Mucosa of descending colon (tissue), 3 donors: ENCODE measurements around the gene USP24. TPM values are rescaled to one million over a fixed set of nuclear protein-coding genes. Genes with fewer than 3 reads are reported as not detected.
"Not testable (repeated sequence)": the region's sequence is repeated elsewhere in the genome, so short reads cannot be mapped to it uniquely, and the experiment has no call there.

Experiments used
- ATAC-seq: fragments of 200-7000 bp; cut with Tn5 transposase; one replicate; pipeline ENCODE4 v1.9.1; 2020; ENCODE audit warnings: mild to moderate bottlenecking, moderate library complexity
- DNase-seq, 3 donors: peaks; one replicate each; pipeline ENCODE4 v3.0.0-alpha.2; 2020
- H3K36me3 ChIP-seq: fragments of 200-600 bp; one replicate; pipeline ENCODE4 v1.8.0; 2021; ENCODE audit warnings: low read depth, mild to moderate bottlenecking
- H3K4me1 ChIP-seq: fragments of 200-600 bp; one replicate; pipeline ENCODE4 v1.8.0; 2021; ENCODE audit warnings: low read depth, mild to moderate bottlenecking
- H3K4me3 ChIP-seq: fragments of 200-600 bp; one replicate; pipeline ENCODE4 v1.8.0; 2021; ENCODE audit warnings: mild to moderate bottlenecking
- H3K9me3 ChIP-seq: fragments of 200-600 bp; one replicate; pipeline ENCODE4 v1.8.0; 2021; ENCODE audit warnings: mild to moderate bottlenecking
- intact Hi-C, 2 donors: fragments of 100-400 bp; cut with DNase I in 1 of 2; cut with micrococcal nuclease in 1 of 2; formaldehyde crosslinking; loops; one replicate each; pipeline versions ENCODE4 v1.11.0 to v1.11.1; 2022; cut with DNase I, micrococcal nuclease
- total RNA-seq, 3 donors: library from RNA; stranded (reverse); fragmentation: NEBNext Ultra II Directional in 2 of 3; extraction: Animal tissue kit (Norgen Biotek cat#: 25700) in 2 of 3; gene quantifications; one replicate each; pipeline versions ENCODE4 v1.2.1 to v1.2.4, GENCODE V29; 2021 to 2023
- TF ChIP-seq, protein P1 (sequence below): fragments of 200-600 bp; IDR thresholded peaks from one replicate; pipeline ENCODE4 v1.8.0; 2022; ENCODE audit warnings: antibody characterized with exemption, mild to moderate bottlenecking
- donor health status: DM: no; HTN: no; CAD: no; lungs with moderate emphysema.
- donor health status: DM: no; HTN: no; CAD: no.
- donor health status: DM: no; HTN: yes; CAD: no.

Gene USP24
- total RNA-seq, 3 donors from 2014 or later: 35.5 to 51.1 (median 46.2) TPM

DNA sequence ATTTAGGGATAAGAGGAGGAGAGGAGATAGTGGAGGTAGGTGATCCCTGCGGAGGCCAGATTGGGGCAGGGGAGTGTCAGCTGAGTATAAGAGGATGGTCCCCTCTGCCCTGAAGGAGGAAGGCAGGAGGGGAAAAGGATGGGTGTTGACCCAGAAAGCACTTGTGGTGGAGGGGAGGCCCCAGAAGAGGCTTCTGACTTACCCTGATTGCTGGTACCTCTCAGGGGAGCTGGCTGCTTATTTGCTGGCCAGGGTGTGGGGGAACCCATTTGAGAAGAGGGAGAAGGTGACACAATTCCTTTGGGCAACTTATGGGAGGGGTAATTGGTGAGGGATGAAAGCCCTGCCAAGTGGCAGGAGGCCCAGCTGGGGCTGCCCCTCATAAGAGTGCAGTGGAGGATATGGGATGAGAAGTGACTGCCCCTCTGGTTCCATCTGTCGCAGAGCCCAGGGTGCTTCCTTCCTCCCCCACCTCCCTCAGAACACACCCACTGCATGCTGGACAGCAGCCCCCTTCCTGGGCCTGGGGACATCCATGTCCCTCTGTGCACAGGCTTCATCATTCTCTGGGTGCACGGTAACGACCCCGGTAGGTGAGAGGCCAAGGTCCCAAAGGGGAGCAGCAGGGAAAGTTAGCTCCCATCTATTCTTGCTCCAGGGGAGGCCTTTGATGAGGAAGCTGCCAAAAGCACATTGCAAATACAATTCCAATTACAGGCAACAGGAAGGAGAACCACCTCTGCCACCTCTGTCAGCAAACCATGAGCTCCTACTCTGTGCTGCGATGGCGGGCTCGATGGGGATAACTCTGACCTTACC, 177.2 kb downstream of the USP24 start:
- no peak for DNase-seq
- Histone ChIP-seq H3K36me3 (no peaks in the 10 kb centered on the region), H3K4me1 (peaks cover 15% of the 10 kb centered on the region), H3K9me3 (no peaks in the 10 kb centered on the region), H3K4me3 (no peak overlapping the region)
- ATAC-seq: no peak
- TF ChIP-seq, protein P1, sequence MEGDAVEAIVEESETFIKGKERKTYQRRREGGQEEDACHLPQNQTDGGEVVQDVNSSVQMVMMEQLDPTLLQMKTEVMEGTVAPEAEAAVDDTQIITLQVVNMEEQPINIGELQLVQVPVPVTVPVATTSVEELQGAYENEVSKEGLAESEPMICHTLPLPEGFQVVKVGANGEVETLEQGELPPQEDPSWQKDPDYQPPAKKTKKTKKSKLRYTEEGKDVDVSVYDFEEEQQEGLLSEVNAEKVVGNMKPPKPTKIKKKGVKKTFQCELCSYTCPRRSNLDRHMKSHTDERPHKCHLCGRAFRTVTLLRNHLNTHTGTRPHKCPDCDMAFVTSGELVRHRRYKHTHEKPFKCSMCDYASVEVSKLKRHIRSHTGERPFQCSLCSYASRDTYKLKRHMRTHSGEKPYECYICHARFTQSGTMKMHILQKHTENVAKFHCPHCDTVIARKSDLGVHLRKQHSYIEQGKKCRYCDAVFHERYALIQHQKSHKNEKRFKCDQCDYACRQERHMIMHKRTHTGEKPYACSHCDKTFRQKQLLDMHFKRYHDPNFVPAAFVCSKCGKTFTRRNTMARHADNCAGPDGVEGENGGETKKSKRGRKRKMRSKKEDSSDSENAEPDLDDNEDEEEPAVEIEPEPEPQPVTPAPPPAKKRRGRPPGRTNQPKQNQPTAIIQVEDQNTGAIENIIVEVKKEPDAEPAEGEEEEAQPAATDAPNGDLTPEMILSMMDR: no peak
- intact Hi-C loops: no loop called here

- no peaks in the 10 kb centered on the region for H3K9me3 ChIP-seq
- no peaks in the 10 kb centered on the region for H3K36me3 ChIP-seq
- H3K4me1 ChIP-seq: peaks cover 15% of the 10 kb centered on the region
- intact Hi-C loops: no loop called here
- DNase-seq (peak in 1 of 3 donors; percentile 7), ATAC-seq (peak; percentile 35)
- H3K4me3 ChIP-seq: no peak overlapping the region
- TF ChIP-seq, protein P1: no peak
Measured at GRCh38 chr1:55035904-55036303, 179.3 kb downstream of the USP24 start.

DNA sequence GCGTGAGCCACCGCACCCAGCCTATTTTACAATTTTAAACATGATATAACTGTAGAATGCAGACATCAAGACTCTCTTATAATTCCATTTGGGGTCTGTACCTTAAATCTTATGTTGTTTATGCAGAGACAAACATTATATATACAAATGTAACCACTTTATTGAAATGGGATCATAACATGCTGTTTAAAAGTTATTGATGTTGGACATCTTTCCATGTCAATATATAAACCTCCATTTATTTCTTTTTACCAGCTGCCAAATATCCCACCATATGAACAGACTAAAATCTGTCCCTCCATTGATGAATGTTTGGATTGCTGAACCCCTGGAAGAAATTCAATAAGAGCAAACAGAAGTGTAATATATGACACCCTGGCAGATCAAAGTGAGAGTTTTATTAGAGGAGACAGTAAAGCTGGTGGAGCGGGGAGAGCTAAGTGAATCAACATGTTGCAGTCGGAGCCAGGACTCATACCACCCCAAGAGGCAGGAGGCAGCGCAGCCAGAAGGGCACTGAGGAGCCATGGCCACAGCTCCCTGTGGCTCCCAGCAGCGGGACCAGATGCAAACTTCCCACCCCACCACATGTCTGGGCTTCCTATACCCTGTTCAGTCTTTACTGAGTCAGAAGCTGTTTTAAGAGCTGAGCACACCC, 180.6 kb downstream of the USP24 start:
- H3K36me3 ChIP-seq: no peaks in the 10 kb centered on the region
- TF ChIP-seq, protein P1: no peak
- H3K4me1 ChIP-seq: peaks cover 9% of the 10 kb centered on the region
- ATAC-seq (no peak), DNase-seq (no peak)
- H3K4me3 ChIP-seq: no peak overlapping the region
- H3K9me3 ChIP-seq: no peaks in the 10 kb centered on the region
- intact Hi-C loops: no loop called here

DNA sequence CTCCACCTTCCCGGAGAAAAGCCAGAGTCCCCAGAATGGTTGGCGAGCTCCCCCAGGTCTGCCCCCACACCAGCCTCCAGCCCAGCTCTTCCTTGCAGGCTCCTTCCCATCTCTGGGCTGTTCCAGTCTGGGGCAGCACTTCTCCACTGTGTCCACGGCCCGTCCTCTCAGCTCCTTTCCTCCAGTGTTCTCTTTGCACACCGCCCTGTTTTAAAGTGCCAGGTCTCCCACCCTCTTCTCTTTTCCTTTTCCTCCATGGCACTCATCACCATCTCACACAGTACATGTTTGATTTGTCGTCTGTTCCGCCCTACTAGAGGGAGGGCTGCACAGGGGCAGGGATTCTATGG, 181.9 kb downstream of the USP24 start:
- no peak for DNase-seq
- intact Hi-C loops: no loop called here
- H3K9me3 ChIP-seq: no peaks in the 10 kb centered on the region
- H3K36me3 ChIP-seq: no peaks in the 10 kb centered on the region
- no peaks in the 10 kb centered on the region for H3K4me1 ChIP-seq
- TF ChIP-seq, protein P1: no peak
- no peak overlapping the region for H3K4me3 ChIP-seq
- no peak for ATAC-seq

- intact Hi-C loops, DNase-seq, H3K4me3 ChIP-seq, H3K4me1 ChIP-seq, H3K9me3 ChIP-seq, H3K36me3 ChIP-seq, ATAC-seq: not testable (repeated sequence)
Measured at GRCh38 chr1:55031098-55031497, 184.1 kb downstream of the USP24 start.

GRCh38 chr1:55026682-55027081, 188.5 kb downstream of the USP24 start:
- DNase-seq, ATAC-seq, H3K4me1 ChIP-seq, H3K4me3 ChIP-seq, H3K9me3 ChIP-seq, H3K36me3 ChIP-seq, intact Hi-C loops: not testable (repeated sequence)

- H3K4me1 ChIP-seq, DNase-seq, H3K36me3 ChIP-seq, ATAC-seq, H3K4me3 ChIP-seq, intact Hi-C loops, H3K9me3 ChIP-seq: not testable (repeated sequence)
Measured at GRCh38 chr1:55024163-55024562, 191.0 kb downstream of the USP24 start.
